HEK293 (cell line): ENCODE results near the gene RHOD.

Experiments used
- GFI1B ChIP-seq: fragments of 450-650 bp; formaldehyde crosslinking; IDR thresholded peaks from 2 replicates; pipeline ENCODE4 v1.5.1; 2016; ENCODE audit warnings: missing biosample characterization, missing genetic modification characterization
- GLIS2 ChIP-seq: fragments of 450-650 bp; formaldehyde crosslinking; IDR thresholded peaks from 2 replicates; pipeline ENCODE4 v1.5.1; 2016; ENCODE audit warnings: missing biosample characterization, missing genetic modification characterization
- KLF7 ChIP-seq: fragments of 450-650 bp; formaldehyde crosslinking; IDR thresholded peaks from 2 replicates; pipeline ENCODE4 v1.5.1; 2016; ENCODE audit warnings: missing biosample characterization, missing genetic modification characterization, borderline replicate concordance
- TSHZ1 ChIP-seq: fragments of 450-650 bp; formaldehyde crosslinking; IDR thresholded peaks from 2 replicates; pipeline ENCODE4 v1.5.1; 2016; ENCODE audit warnings: missing biosample characterization, missing genetic modification characterization, borderline replicate concordance
- ZBTB21 ChIP-seq: fragments of 450-650 bp; formaldehyde crosslinking; IDR thresholded peaks from 2 replicates; pipeline ENCODE4 v1.5.1; 2017; ENCODE audit warnings: missing biosample characterization, missing genetic modification characterization
- ZBTB8A ChIP-seq: fragments of 450-650 bp; formaldehyde crosslinking; IDR thresholded peaks from 2 replicates; pipeline ENCODE4 v1.5.1; 2016; ENCODE audit warnings: missing biosample characterization, missing genetic modification characterization
- ZIC2 ChIP-seq: fragments of 450-650 bp; formaldehyde crosslinking; IDR thresholded peaks from 2 replicates; pipeline ENCODE4 v1.5.1; 2016; ENCODE audit warnings: missing biosample characterization, missing genetic modification characterization
- ZNF26 ChIP-seq: fragments of 450-650 bp; formaldehyde crosslinking; IDR thresholded peaks from 2 replicates; pipeline ENCODE4 v1.5.1; 2016; ENCODE audit warnings: missing biosample characterization, missing genetic modification characterization
- ZNF280D ChIP-seq: fragments of 450-650 bp; formaldehyde crosslinking; IDR thresholded peaks from 2 replicates; pipeline ENCODE4 v1.5.1; 2016; ENCODE audit warnings: missing biosample characterization, missing genetic modification characterization
- ZNF335 ChIP-seq: fragments of 450-650 bp; formaldehyde crosslinking; conservative IDR thresholded peaks from 2 replicates; pipeline ENCODE4 v1.5.1; 2016; ENCODE audit warnings: missing biosample characterization, missing genetic modification characterization
- ZNF433 ChIP-seq: fragments of 450-650 bp; formaldehyde crosslinking; IDR thresholded peaks from 2 replicates; pipeline ENCODE4 v1.5.1; 2016; ENCODE audit warnings: missing biosample characterization, missing genetic modification characterization, low read depth
- ZNF544 ChIP-seq: fragments of 450-650 bp; formaldehyde crosslinking; IDR thresholded peaks from 2 replicates; pipeline ENCODE4 v1.5.0; 2017; ENCODE audit warnings: missing biosample characterization, missing genetic modification characterization
- ZNF654 ChIP-seq: fragments of 450-650 bp; formaldehyde crosslinking; IDR thresholded peaks from 2 replicates; pipeline ENCODE4 v1.5.1; 2016; ENCODE audit warnings: low read depth, missing biosample characterization, missing genetic modification characterization
- ZNF677 ChIP-seq: fragments of 450-650 bp; IDR thresholded peaks from 2 replicates; pipeline ENCODE4 v1.5.0; 2018; ENCODE audit warnings: missing biosample characterization, mild to moderate bottlenecking, missing genetic modification characterization, moderate library complexity
- ZNF692 ChIP-seq: fragments of 450-650 bp; formaldehyde crosslinking; IDR thresholded peaks from 2 replicates; pipeline ENCODE4 v1.5.1; 2016; ENCODE audit warnings: missing biosample characterization, missing genetic modification characterization
- ZNF76 ChIP-seq: fragments of 450-650 bp; formaldehyde crosslinking; IDR thresholded peaks from 2 replicates; pipeline ENCODE4; 2016; ENCODE audit warnings: low read depth, missing biosample characterization, missing genetic modification characterization, borderline replicate concordance
- ZNF768 ChIP-seq: fragments of 450-650 bp; formaldehyde crosslinking; IDR thresholded peaks from 2 replicates; pipeline ENCODE4 v1.5.1; 2018; ENCODE audit warnings: missing biosample characterization, mild to moderate bottlenecking, missing genetic modification characterization
- ZSCAN23 ChIP-seq: fragments of 450-650 bp; formaldehyde crosslinking; IDR thresholded peaks from 2 replicates; pipeline ENCODE4 v1.5.1; 2016; ENCODE audit warnings: missing biosample characterization, missing genetic modification characterization
- TF ChIP-seq, protein P1 (sequence below): fragments of 450-650 bp; formaldehyde crosslinking; IDR thresholded peaks from 2 replicates; pipeline ENCODE4 v1.5.1; 2016; ENCODE audit warnings: missing biosample characterization, missing genetic modification characterization
- TF ChIP-seq, protein P2 (sequence below): fragments of 450-650 bp; formaldehyde crosslinking; IDR thresholded peaks from 2 replicates; pipeline ENCODE4 v1.5.1; 2016; ENCODE audit warnings: missing biosample characterization, missing genetic modification characterization
- TF ChIP-seq, protein P3 (sequence below): fragments of 450-650 bp; formaldehyde crosslinking; IDR thresholded peaks from 2 replicates; pipeline ENCODE4 v1.5.1; 2017; ENCODE audit warnings: missing biosample characterization, missing genetic modification characterization
- TF ChIP-seq, protein P4 (sequence below): fragments of 450-650 bp; formaldehyde crosslinking; IDR thresholded peaks from 2 replicates; pipeline ENCODE4 v1.5.1; 2016; ENCODE audit warnings: missing biosample characterization, missing genetic modification characterization

RHOD gene

DNA sequence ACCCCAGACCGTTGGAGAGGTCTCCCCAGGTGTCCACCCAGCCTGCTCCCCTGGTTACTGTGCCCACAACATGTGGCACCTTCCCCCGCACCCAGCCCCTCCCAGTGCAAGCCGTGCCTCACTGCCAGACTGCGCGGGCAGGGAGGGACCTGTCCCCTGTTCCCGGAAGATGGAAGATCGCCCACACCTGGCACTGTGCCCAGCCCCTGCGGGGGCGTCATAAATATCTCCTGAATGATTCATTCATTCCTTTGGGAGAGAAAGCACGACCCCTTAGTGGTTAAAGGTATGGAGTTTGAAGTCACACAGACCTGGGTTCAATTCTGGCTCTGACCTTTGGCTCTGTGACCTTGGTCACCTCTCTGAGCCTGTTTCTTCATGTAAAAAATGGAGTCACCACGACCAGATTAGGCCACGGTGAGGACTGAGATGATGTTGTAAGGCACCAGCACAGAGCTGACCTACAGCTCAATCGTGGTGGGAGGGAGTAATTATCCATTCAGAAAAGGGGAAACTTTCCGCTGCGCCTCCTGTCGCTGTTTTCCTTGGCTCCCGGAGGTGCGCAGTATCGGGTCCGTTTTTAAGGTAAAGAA, 34.2 kb upstream of the RHOD start (continued):
- TF ChIP-seq ZNF76 (no peak), ZIC2 (tag by site-specific recombination) (0 out of 2 replicates have a peak, but pooled peaks have one; percentile 22), ZNF280D (no peak), ZNF433 (tag by site-specific recombination) (no peak), ZNF677 (tag by site-specific recombination) (no peak), ZNF692 (tag by site-specific recombination) (peak; percentile 35; the same call in 1 of the 2 replicates), ZBTB8A (no peak; the same call in 1 of the 2 replicates), TSHZ1 (tag by site-specific recombination) (no peak), ZNF26 (tag by site-specific recombination) (no peak), ZNF544 (tag by site-specific recombination) (0 out of 2 replicates have a peak, but pooled peaks have one; percentile 10), ZSCAN23 (no peak), ZNF335 (tag by site-specific recombination) (peak; percentile 75), ZNF768 (tag by site-specific recombination) (no peak), GLIS2 (tag by site-specific recombination) (peak; percentile 61), ZNF654 (tag by site-specific recombination) (no peak), ZBTB21 (tag by site-specific recombination) (0 out of 2 replicates have a peak, but pooled peaks have one; percentile 26), KLF7 (tag by site-specific recombination) (no peak), GFI1B (tag by site-specific recombination) (no peak)
- TF ChIP-seq, protein P1, sequence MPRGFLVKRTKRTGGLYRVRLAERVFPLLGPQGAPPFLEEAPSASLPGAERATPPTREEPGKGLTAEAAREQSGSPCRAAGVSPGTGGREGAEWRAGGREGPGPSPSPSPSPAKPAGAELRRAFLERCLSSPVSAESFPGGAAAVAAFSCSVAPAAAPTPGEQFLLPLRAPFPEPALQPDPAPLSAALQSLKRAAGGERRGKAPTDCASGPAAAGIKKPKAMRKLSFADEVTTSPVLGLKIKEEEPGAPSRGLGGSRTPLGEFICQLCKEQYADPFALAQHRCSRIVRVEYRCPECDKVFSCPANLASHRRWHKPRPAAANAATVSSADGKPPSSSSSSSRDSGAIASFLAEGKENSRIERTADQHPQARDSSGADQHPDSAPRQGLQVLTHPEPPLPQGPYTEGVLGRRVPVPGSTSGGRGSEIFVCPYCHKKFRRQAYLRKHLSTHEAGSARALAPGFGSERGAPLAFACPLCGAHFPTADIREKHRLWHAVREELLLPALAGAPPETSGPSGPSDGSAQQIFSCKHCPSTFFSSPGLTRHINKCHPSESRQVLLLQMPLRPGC (tag by site-specific recombination) = no peak
- TF ChIP-seq, protein P2, sequence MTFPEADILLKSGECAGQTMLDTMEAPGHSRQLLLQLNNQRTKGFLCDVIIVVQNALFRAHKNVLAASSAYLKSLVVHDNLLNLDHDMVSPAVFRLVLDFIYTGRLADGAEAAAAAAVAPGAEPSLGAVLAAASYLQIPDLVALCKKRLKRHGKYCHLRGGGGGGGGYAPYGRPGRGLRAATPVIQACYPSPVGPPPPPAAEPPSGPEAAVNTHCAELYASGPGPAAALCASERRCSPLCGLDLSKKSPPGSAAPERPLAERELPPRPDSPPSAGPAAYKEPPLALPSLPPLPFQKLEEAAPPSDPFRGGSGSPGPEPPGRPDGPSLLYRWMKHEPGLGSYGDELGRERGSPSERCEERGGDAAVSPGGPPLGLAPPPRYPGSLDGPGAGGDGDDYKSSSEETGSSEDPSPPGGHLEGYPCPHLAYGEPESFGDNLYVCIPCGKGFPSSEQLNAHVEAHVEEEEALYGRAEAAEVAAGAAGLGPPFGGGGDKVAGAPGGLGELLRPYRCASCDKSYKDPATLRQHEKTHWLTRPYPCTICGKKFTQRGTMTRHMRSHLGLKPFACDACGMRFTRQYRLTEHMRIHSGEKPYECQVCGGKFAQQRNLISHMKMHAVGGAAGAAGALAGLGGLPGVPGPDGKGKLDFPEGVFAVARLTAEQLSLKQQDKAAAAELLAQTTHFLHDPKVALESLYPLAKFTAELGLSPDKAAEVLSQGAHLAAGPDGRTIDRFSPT (tag by site-specific recombination) = peak; percentile 87
- TF ChIP-seq, protein P3, sequence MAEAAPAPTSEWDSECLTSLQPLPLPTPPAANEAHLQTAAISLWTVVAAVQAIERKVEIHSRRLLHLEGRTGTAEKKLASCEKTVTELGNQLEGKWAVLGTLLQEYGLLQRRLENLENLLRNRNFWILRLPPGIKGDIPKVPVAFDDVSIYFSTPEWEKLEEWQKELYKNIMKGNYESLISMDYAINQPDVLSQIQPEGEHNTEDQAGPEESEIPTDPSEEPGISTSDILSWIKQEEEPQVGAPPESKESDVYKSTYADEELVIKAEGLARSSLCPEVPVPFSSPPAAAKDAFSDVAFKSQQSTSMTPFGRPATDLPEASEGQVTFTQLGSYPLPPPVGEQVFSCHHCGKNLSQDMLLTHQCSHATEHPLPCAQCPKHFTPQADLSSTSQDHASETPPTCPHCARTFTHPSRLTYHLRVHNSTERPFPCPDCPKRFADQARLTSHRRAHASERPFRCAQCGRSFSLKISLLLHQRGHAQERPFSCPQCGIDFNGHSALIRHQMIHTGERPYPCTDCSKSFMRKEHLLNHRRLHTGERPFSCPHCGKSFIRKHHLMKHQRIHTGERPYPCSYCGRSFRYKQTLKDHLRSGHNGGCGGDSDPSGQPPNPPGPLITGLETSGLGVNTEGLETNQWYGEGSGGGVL (tag by site-specific recombination) = peak; percentile 41
- TF ChIP-seq, protein P4, sequence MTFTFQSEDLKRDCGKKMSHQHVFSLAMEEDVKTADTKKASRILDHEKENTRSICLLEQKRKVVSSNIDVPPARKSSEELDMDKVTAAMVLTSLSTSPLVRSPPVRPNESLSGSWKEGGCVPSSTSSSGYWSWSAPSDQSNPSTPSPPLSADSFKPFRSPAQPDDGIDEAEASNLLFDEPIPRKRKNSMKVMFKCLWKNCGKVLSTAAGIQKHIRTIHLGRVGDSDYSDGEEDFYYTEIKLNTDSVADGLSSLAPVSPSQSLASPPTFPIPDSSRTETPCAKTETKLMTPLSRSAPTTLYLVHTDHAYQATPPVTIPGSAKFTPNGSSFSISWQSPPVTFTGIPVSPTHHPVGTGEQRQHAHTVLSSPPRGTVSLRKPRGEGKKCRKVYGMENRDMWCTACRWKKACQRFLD (tag by site-specific recombination) = no peak
